HG03025 (cell line): ENCODE measurements around the gene SERPINB10.
"Not testable (repeated sequence)": the region's sequence is repeated elsewhere in the genome, so short reads cannot be mapped to it uniquely, and the experiment has no call there.

Experiments used
- ATAC-seq: cut with Tn5 transposase; IDR thresholded peaks from one replicate; pipeline ENCODE4 v1.9.1; 2021; ENCODE audit warnings: mild to moderate bottlenecking, moderate library complexity; ENCODE audit not compliant: unreplicated experiment, low FRiP score

Gene SERPINB10

DNA sequence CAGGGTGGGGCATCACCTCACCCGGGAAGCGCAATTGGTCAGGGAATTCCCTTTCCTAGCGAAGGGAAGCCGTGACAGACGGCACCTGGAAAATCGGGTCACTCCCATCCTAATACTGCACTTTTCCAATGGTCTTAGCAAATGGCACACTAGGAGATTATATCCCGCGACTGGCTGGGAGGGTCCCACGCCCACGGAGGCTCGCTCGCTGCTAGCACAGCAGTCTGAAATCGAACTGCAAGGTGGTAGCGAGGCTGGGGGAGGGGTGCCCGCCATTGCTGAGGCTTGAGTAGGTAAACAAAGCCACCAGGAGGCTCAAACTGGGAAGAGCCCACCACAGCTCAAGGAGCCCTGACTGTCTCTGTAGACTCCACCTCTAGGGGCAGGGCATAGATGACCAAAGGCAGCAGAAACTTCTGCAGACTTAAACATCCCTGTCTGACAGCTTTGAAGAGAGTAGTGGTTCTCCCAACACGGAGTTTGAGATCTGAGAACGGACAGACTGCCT is 32.8 kb downstream of the SERPINB10 start:
- ATAC-seq, result not testable (repeated sequence)

DNA sequence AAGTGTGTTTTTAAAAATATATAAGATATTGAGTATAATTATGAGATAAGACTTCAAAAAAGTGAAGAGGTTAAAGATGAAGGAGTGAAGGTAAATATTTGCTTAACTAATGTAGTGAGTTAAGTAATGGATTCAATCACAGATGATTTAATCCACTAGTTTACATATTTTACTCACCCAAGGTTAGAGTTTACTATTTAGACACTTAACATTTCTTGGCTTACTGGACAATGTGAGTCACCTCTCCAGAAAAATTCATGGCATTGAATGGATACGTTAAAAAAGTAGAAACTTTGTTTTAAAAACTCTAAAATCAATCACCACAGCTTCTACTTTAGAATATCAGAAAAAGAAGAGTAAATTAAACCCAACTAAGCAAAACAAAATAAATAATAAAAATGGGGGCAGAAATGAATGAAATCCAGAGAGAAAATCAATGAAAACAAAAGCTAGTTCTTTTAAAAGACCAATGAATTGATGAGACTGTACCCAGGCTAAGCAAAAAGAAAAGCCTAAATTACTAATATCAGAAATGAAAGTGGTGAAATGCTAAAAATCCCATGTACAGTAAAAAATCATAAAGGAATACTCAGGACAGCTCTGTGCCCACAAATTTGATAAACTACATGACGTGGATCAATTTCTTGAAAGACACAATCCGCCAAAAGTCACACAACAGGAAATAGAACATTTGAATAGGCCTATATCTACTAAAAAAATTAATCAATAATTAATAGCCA is 39.5 kb downstream of the SERPINB10 start:
- ATAC-seq, result no peak

DNA sequence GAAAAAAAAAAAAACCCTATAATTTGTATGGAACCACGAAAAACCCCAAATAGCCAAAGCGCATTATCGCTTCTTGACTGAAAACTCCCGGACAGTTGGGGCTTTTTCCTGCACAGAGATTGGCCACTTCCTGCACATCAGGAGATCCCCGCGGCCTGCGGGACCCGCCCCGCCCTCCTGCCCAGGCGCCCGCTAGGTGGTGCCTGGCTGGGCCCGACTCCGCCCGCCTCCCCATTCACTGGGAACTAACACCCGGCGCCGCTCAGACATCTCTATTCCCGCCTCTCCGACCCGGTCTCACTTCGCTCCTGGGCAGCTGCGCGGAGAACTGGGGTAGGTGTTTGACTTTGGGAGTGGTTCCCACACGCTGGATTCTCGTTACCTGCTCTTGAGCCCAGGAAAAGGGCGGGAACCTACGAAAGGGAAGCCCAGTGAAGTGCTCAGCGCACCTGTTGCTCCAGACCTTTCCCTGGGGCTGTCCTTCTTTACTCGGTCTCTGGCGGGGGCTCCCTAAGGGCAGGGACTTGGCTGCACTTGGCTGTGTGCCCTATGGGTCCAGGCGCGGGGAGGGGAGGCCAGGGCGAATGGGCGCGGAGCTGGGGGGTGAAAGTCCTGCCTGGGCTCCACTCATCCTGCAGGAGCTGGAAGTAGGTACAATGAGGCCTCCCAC is 41.4 kb downstream of the SERPINB10 start, which contains the start of gene HMSD:
HMSD (plus strand) TSS at position 234 of the 670 bp plus-strand sequence. CDS start 4,155 bp downstream, outside the sequence.
- peak; percentile 86 for ATAC-seq

DNA sequence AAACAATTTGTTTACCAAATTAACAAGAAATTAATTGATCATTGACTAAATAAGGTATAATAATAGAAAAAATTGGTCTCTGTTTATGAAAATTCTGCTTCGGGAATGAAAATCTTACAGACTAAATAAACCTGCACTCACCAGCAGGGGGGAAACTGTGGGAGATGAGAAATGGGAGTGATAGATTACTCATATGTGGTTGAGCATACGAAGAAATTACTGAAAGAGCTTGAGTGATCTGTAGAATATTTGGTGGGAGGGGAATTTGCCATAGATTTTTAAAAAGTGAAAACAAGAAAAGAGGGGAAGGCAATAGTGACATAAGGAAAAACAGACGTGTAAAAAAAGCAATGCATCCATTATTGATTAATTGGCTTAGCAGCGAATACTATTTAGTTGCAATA is 43.5 kb downstream of the SERPINB10 start:
- no peak for ATAC-seq

DNA sequence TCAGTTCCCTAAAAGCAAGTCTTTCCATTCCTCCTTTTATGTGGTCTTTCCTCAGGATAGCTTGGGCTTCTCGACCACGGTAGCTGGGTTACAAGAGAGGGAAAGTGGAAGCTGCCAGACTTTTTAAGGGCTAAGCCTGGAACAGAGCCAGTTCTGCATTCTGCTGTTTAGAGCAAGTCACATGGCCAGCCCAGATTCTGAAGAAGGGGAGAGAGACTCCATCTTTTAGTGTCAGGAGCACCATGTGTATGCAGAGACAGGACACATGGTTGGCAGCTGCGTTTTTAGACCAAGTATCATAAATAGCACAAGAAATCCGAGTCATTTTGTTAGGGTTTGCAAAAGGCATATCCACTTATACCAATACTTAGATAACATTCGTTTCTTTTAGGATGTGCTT is 46.1 kb downstream of the SERPINB10 start:
- no peak for ATAC-seq

DNA sequence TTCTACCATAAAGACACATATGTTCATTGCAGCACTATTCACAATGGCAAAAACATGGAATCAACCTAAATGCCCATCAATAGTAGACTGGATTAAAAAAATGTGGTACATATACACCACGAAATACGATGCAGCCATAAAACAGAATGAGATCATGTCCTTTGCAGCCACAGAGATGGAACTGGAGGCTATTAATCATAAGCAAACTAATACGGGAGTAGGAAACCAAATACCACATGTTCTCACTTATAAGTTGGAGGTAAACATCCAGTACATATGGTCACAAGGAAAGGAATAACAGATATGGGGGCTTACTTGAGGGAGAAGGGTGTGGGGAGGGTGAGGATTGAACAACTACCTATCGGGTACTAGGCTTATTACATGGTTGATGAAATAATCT is 49.0 kb downstream of the SERPINB10 start:
- no peak for ATAC-seq

DNA sequence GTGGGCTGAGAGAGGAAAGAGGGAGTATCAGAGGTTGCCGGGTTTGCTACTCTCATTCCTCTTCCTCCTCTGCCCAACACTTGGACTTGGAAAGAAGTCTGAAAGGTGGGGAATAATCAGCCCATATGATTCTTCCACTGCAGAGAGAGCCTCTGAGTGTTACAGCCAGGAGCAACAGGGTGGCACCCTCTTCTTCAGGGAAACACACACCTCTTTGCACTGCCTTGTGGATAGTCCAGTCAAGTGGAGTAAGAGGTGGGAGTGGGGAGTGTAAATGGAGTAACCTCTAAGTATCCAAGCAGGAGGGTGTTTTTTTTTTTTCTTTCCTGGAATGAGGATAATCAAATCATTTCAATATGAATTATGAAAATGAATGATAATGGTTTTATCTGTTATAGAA is 53.1 kb downstream of the SERPINB10 start:
- ATAC-seq, result no peak

DNA sequence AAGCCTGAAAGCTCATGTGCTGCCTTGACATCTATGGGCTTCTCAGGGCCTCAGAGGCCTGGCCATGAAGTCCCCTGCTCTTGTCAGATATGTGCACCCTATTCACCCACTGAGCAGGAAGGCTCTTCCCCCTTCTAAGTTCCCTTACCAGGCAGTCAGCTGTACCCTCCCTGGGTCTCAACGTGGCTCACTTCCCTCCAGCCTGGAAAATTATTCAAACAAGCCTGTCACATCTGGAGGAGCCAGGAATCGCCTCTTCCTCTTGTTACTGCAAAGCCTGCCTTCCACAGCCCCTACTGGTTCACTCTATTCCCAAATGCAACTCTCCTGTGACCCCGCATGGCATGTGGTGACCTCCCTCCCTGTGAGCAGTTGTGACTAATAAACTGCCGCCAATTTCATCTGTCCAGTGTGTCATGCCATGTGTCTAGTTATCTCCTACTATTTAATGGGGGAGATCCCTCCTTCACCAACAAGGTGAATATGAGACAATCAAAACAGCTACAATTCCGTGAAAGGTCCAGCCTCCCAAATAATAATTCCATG is 53.8 kb downstream of the SERPINB10 start:
- ATAC-seq, result no peak

DNA sequence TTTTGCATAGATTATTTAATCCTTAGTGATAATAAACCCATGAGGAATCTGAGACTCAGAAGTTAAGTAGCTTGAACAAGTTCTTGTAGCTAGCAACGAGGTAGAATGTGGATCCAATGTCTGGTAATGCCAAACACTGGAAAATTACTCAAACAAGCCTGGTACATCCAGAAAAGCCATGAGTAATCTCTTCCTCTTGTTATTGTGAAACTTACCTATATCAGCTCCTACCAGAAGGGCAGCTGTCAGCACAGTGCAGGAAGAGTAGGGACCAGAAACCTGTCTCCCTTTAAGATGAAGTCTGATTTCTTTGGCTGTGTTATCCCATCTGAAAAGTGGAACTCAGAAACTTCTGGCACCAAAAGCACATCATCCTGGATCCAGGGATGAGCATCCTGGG is 54.4 kb downstream of the SERPINB10 start:
- ATAC-seq, result no peak

DNA sequence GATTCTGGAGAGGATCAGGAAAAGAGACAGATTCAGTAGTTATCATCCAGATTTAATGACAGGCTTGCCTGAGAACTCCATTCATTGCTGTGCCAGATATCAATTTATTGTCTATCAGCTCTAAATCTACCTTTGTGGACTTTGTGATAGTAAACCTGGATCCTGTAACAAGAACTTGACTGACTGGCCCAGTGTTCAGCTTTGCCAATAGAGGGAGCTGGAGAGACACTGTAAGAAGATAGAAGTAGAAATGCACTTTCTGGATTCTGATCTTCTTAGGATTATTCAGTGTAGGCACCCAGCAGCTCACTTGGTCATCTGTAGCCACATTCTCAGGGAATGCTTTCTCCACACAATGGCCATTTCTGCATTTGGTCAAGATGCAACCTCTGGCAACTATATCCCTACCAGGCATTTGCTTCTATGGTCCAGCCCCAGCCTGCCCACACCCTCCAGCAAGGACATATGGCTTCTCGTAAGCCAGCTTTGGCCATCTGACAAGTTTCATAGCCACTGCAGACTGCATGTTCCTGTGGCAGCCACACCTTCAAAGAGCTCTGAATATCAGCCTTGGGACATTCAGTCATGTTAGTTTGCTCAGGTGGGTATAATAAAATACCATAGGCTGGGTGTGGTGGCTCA is 56.0 kb downstream of the SERPINB10 start:
- ATAC-seq, result peak; percentile 62

GRCh38 chr18:63964908-63965307 is 57.1 kb downstream of the SERPINB10 start:
- no peak for ATAC-seq

DNA sequence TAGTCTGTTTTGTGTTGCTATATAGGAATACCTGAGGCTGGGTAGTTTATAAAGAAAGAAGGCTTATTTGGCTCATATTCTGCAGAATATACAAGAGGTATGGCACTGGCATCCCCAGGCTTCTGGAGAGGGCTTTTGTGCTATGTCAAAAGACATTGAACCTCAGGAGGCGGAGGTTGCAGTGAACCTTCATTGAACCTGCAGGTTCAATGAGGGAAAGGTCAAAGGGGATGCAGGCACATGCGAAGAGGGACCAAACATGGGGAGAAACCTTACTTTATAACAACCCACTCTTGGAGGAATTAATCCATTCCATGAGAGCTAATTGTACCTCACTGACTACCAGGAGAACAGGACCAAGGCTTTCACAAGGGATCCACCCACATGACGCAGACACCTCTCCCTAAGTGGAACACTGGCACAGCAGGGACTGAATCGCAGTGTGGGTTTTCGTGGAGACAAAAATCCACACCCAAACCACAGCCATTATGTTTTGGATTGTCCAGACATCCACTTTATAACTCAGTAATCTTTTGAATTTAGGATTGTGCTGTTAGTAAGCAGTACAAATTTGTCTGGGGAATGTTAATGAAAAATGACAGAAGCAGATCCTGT is 58.1 kb downstream of the SERPINB10 start:
- no peak for ATAC-seq

DNA sequence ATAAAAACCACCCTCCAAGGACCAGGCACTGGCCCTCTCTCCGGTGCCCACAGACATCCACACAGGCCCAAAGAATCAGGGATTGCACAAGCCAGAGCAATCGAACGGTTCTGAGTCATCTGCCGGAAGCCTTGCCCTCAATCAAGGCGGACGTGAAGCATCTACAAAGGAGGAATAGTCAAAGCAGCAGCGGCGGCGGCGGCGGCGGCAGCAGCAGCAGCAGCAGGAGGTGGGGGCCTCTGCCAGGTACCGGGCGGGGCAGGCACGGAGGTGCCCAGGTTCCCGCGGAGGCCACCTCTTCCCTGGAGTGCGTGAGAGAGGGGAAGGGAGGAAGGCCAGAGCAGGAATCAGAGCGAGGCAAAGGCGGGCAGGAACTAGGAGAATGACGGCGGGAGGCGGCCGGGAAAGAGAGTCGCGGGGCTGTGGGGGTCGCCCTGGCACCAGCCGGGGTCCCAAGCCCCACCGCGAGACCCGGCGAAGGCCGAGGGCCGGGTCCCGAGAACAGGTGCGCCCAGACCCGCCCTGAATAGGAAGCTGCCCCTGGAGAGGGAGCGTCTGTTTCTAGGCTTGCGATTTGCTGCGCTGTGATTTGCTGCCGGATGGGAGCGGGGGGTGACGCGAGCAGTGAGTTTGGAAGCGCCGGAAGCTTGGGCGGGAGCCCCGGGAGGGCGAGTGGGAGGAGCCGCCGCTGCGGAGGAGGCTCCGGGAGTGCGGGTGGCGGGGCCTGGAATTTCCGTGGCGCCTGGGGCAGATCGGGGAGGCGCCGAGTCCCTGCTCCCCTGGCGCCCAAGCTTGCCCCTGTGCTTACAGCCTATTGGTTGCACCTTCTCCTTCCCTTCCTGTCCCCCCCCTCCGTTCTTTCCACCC is 62.4 kb downstream of the SERPINB10 start, which contains the start of gene SERPINB8:
SERPINB8 (plus strand) TSS at position 140 of the 867 bp plus-strand sequence. CDS start 8,228 bp downstream, outside the sequence.
- ATAC-seq, result peak; percentile 93

- no peak for ATAC-seq
Measured at GRCh38 chr18:63970809-63971205, 63.0 kb downstream of the SERPINB10 start.

DNA sequence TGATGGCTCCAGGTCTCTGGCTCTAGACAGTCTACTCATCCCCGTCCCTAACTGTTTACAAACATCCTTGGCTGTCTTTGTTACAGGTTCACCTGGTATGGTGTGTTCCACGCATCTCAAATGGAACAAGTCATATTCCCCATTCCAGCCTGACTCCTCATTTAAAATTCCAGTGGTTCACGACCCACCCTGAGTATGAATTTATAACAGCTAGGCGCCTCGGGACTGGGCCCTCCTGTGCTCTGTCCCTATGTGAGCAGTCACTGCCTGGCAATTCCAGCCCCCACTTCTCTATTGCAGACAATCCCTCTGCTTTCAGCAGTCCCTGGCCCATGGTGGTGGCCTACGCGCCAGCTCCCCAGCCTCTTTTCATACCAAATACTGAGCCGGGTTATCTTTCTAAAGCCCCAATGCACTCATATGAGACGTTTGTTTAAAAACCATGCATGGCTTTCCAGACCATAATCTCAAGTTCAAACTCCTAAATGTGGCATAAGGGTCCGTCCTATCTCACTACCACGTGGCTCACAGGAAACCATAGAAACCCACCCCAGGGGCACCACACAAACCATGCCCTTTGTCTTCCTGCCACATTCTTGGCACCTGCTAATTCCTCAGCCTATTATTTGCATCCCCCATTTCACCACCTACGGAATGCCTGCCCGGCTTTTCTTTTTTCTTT is 63.7 kb downstream of the SERPINB10 start:
- ATAC-seq, result no peak

- no peak for ATAC-seq
Measured at GRCh38 chr18:63972002-63972376, 64.2 kb downstream of the SERPINB10 start.

DNA sequence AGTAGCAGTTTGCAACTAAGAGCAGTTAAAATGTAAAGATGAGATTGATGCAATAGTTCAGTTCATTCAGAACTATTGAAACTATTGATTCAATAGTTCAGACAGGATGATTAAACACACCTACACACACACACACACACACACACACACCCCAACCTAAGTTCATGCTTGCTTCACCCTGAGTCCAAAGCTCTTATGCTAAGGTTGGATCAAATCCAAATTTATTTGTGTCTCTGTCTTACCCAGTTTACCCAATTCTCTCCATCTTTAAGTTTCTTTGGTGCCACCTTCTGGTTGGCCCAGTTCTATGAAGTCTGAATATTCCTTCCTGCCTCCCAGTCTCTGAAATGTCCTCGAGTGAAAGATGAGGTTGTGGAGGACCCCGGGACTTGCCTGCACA is 67.2 kb downstream of the SERPINB10 start:
- no peak for ATAC-seq

GRCh38 chr18:63975628-63976027 is 67.9 kb downstream of the SERPINB10 start:
- ATAC-seq, result peak; percentile 52

- ATAC-seq, result no peak
Measured at GRCh38 chr18:63977040-63977439, 69.3 kb downstream of the SERPINB10 start.
